Trophoblast cell (in vitro differentiated cells and primary cell): ENCODE results near the gene RIMS1.
A peak's percentile ranks its signal among the peaks of the same experiment; 100 is the strongest.

Experiments
- DNase-seq, 2 donors: peaks; one replicate each; pipeline ENCODE4 v3.0.0-alpha.2; 2016
- H2AFZ ChIP-seq: 2 replicates; pipeline ENCODE4 v1.6.1; 2013; ENCODE audit warnings: low read length, moderate library complexity, mild to moderate bottlenecking; ENCODE audit not compliant: insufficient read depth, poor library complexity
- H2AK5ac ChIP-seq: 2 replicates; pipeline ENCODE4 v1.6.1; 2013; ENCODE audit warnings: mild to moderate bottlenecking, low read length
- H2BK120ac ChIP-seq: 2 replicates; pipeline ENCODE4 v1.6.1; 2013; ENCODE audit warnings: low read length, mild to moderate bottlenecking, moderate library complexity; ENCODE audit not compliant: insufficient read depth, poor library complexity
- H2BK12ac ChIP-seq: 2 replicates; pipeline ENCODE4 v1.6.1; 2013; ENCODE audit warnings: mild to moderate bottlenecking, low read length, moderate library complexity
- H2BK5ac ChIP-seq: 2 replicates; pipeline ENCODE4 v1.6.1; 2013; ENCODE audit warnings: low read length, low read depth, moderate library complexity, mild to moderate bottlenecking; ENCODE audit not compliant: poor library complexity
- H3K14ac ChIP-seq: 2 replicates; pipeline ENCODE4 v1.6.1; 2013; ENCODE audit warnings: mild to moderate bottlenecking, low read length
- H3K18ac ChIP-seq: 2 replicates; pipeline ENCODE4 v1.6.1; 2013; ENCODE audit warnings: mild to moderate bottlenecking, low read length
- H3K23ac ChIP-seq: 2 replicates; pipeline ENCODE4 v1.6.1; 2013; ENCODE audit warnings: low read length
- H3K27ac ChIP-seq: 2 replicates; pipeline ENCODE4 v1.5.1; 2013; ENCODE audit warnings: low read depth, mild to moderate bottlenecking, inconsistent platforms, low read length, moderate library complexity
- H3K27me3 ChIP-seq: 2 replicates; pipeline ENCODE4 v1.6.1; 2013; ENCODE audit warnings: inconsistent platforms, mild to moderate bottlenecking, low read length, moderate library complexity; ENCODE audit not compliant: insufficient read depth
- H3K36me3 ChIP-seq, 2 experiments: 1 replicate in 1 of 2; 2 replicates in 1 of 2; pipeline ENCODE4 v1.6.1; 2013; ENCODE audit warnings: low read length in 2 of 2, mild to moderate bottlenecking in 2 of 2, moderate library complexity in 1 of 2; ENCODE audit not compliant: insufficient read depth in 2 of 2, control insufficient read depth in 1 of 2
- H3K4ac ChIP-seq: 2 replicates; pipeline ENCODE4 v1.6.1; 2013; ENCODE audit warnings: low read depth, mild to moderate bottlenecking, low read length, moderate library complexity
- H3K4me1 ChIP-seq, 2 experiments: 1 replicate in 1 of 2; 2 replicates in 1 of 2; pipeline ENCODE4 v1.6.1; 2013; ENCODE audit warnings: low read length in 2 of 2, mild to moderate bottlenecking in 2 of 2, moderate library complexity in 1 of 2; ENCODE audit not compliant: insufficient read depth in 2 of 2, control insufficient read depth in 1 of 2
- H3K4me2 ChIP-seq: 2 replicates; pipeline ENCODE4 v1.6.1; 2013; ENCODE audit warnings: inconsistent platforms, mild to moderate bottlenecking, low read length, moderate library complexity
- H3K4me3 ChIP-seq: 2 replicates; pipeline ENCODE4 v1.5.1; 2013; ENCODE audit warnings: mild to moderate bottlenecking, low read depth, low read length, inconsistent platforms
- H3K79me1 ChIP-seq: one replicate; pipeline ENCODE4 v1.6.1; 2013; ENCODE audit warnings: low read length
- H3K79me2 ChIP-seq: 2 replicates; pipeline ENCODE4 v1.6.1; 2013; ENCODE audit warnings: low read length, mild to moderate bottlenecking; ENCODE audit not compliant: control insufficient read depth, insufficient read depth, poor library complexity
- H3K9ac ChIP-seq: 2 replicates; pipeline ENCODE4 v1.6.1; 2013; ENCODE audit warnings: mild to moderate bottlenecking, low read length
- H3K9me3 ChIP-seq: 2 replicates; pipeline ENCODE4 v1.6.1; 2013; ENCODE audit warnings: low read depth, mild to moderate bottlenecking, control low read depth, inconsistent platforms, low read length; ENCODE audit not compliant: insufficient read depth
- H4K12ac ChIP-seq: 2 replicates; pipeline ENCODE4 v1.6.1; 2013; ENCODE audit warnings: low read depth, mild to moderate bottlenecking, low read length, moderate library complexity
- H4K8ac ChIP-seq: 2 replicates; pipeline ENCODE4 v1.6.1; 2013; ENCODE audit warnings: low read depth, mild to moderate bottlenecking, low read length, moderate library complexity
- H4K91ac ChIP-seq: one replicate; pipeline ENCODE4 v1.6.1; 2013; ENCODE audit warnings: low read depth, mild to moderate bottlenecking, low read length, moderate library complexity
- WGBS: extraction: QIAGEN DNeasy Blood & Tissue Kit; methylation state at CpG from one replicate; pipeline ENCODE4 v1.1.7; 2013; ENCODE audit warnings: missing lambda C conversion rate; ENCODE audit not compliant: insufficient read length, insufficient coverage; ENCODE audit errors: extremely low coverage; 5-methylcytosine and 5-hydroxymethylcytosine counted together

Gene RIMS1

GRCh38 chr6:72424476-72424875, 538.1 kb downstream of the RIMS1 start:
- H3K79me1 ChIP-seq, result no peaks in the 10 kb centered on the region
- H3K79me2 ChIP-seq, result no peaks in the 10 kb centered on the region
- H2BK12ac ChIP-seq, result no peak overlapping the region
- no peaks in the 10 kb centered on the region for H3K27me3 ChIP-seq
- no peak overlapping the region for H3K27ac ChIP-seq
- no peak overlapping the region for H3K4me3 ChIP-seq
- no peak overlapping the region for H2AK5ac ChIP-seq
- WGBS, result no CpG with 5 or more reads among the region's 1 CpG
- H3K4me2 ChIP-seq, result no peak overlapping the region
- no peaks in the 10 kb centered on the region for H3K36me3 ChIP-seq
- no peak overlapping the region for H2AFZ ChIP-seq
- H4K8ac ChIP-seq, result no peak overlapping the region
- H4K91ac ChIP-seq, result no peak overlapping the region
- H3K4ac ChIP-seq, result no peak overlapping the region
- no peaks in the 10 kb centered on the region for H3K4me1 ChIP-seq
- no peak overlapping the region for H3K18ac ChIP-seq
- H4K12ac ChIP-seq, result no peak overlapping the region
- H2BK5ac ChIP-seq, result no peak overlapping the region
- no peaks in the 10 kb centered on the region for H3K9me3 ChIP-seq
- no peak overlapping the region for H3K23ac ChIP-seq
- no peak overlapping the region for H3K14ac ChIP-seq
- no peak overlapping the region for H3K9ac ChIP-seq
- H2BK120ac ChIP-seq, result no peak overlapping the region
- no peak for DNase-seq

GRCh38 chr6:72425003-72425681, 538.8 kb downstream of the RIMS1 start:
- Histone ChIP-seq H3K9me3 (no peaks in the 10 kb centered on the region), H3K27me3 (no peaks in the 10 kb centered on the region), H3K27ac (no peak overlapping the region), H3K18ac (no peak overlapping the region), H3K23ac (no peak overlapping the region), H2BK120ac (no peak overlapping the region), H3K4ac (no peak overlapping the region), H4K8ac (no peak overlapping the region), H3K36me3 (no peaks in the 10 kb centered on the region), H2BK12ac (no peak overlapping the region), H3K9ac (no peak overlapping the region), H3K4me2 (no peak overlapping the region), H3K79me1 (no peaks in the 10 kb centered on the region), H3K79me2 (no peaks in the 10 kb centered on the region), H3K4me1 (no peaks in the 10 kb centered on the region), H4K91ac (no peak overlapping the region), H3K4me3 (no peak overlapping the region), H2BK5ac (no peak overlapping the region), H2AFZ (no peak overlapping the region), H3K14ac (no peak overlapping the region), H2AK5ac (no peak overlapping the region), H4K12ac (no peak overlapping the region)
- no CpG with 5 or more reads among the region's 4 CpGs for WGBS
- DNase-seq, result peak in 1 of 2 donors; percentile 27

GRCh38 chr6:72440611-72441010, 554.3 kb downstream of the RIMS1 start:
- Histone ChIP-seq H3K4ac (no peak overlapping the region), H3K18ac (no peak overlapping the region), H4K12ac (no peak overlapping the region), H3K9ac (no peak overlapping the region), H2BK120ac (no peak overlapping the region), H2AFZ (no peak overlapping the region), H4K8ac (no peak overlapping the region), H3K4me3 (no peak overlapping the region), H3K23ac (no peak overlapping the region), H2BK12ac (no peak overlapping the region), H3K79me1 (no peaks in the 10 kb centered on the region), H3K4me2 (no peak overlapping the region), H2BK5ac (no peak overlapping the region), H3K79me2 (no peaks in the 10 kb centered on the region), H3K27me3 (no peaks in the 10 kb centered on the region), H3K36me3 (no peaks in the 10 kb centered on the region), H3K14ac (no peak overlapping the region), H3K4me1 (no peaks in the 10 kb centered on the region), H3K27ac (no peak overlapping the region), H4K91ac (no peak overlapping the region), H2AK5ac (no peak overlapping the region), H3K9me3 (no peaks in the 10 kb centered on the region)
- DNase-seq, result no peak
- WGBS, result no CpG with 5 or more reads among the region's 1 CpG

- H4K91ac ChIP-seq, result no peak overlapping the region
- no peak overlapping the region for H4K8ac ChIP-seq
- no peak overlapping the region for H3K27ac ChIP-seq
- no peak overlapping the region for H2BK12ac ChIP-seq
- DNase-seq, result no peak
- no peak overlapping the region for H3K4me2 ChIP-seq
- no peak overlapping the region for H3K14ac ChIP-seq
- no peak overlapping the region for H2AK5ac ChIP-seq
- no peak overlapping the region for H2AFZ ChIP-seq
- H3K4ac ChIP-seq, result no peak overlapping the region
- no CpG with 5 or more reads among the region's 1 CpG for WGBS
- no peak overlapping the region for H2BK5ac ChIP-seq
- H3K9ac ChIP-seq, result no peak overlapping the region
- H4K12ac ChIP-seq, result no peak overlapping the region
- no peak overlapping the region for H2BK120ac ChIP-seq
- no peaks in the 10 kb centered on the region for H3K4me1 ChIP-seq
- H3K18ac ChIP-seq, result no peak overlapping the region
- H3K4me3 ChIP-seq, result no peak overlapping the region
- no peaks in the 10 kb centered on the region for H3K36me3 ChIP-seq
- no peak overlapping the region for H3K23ac ChIP-seq
- H3K79me2 ChIP-seq, result no peaks in the 10 kb centered on the region
- no peaks in the 10 kb centered on the region for H3K9me3 ChIP-seq
- H3K79me1 ChIP-seq, result no peaks in the 10 kb centered on the region
- H3K27me3 ChIP-seq, result no peaks in the 10 kb centered on the region
Observed at GRCh38 chr6:72446430-72446829, 560.1 kb downstream of the RIMS1 start.
